GM12891 (cell line): ENCODE data around the gene OR8S1. TPM values are rescaled to one million over a fixed set of nuclear protein-coding genes. Genes with fewer than 3 reads are reported as not detected.
A peak's percentile ranks its signal among the peaks of the same experiment; 100 is the strongest.
"Not testable (repeated sequence)": the region's sequence is repeated elsewhere in the genome, so short reads cannot be mapped to it uniquely, and the experiment has no call there.

ENCODE experiments used
- DNase-seq: peaks from one replicate; pipeline ENCODE4 v3.0.0; 2011; ENCODE audit warnings: low spot score; ENCODE audit not compliant: insufficient read length
- FAIRE-seq: peaks from 2 replicates; lab custom pipeline; 2011; peaks lifted over from hg19 to GRCh38; lab: Jason Lieb, UNC
- PAX5 ChIP-seq: IDR thresholded peaks from 2 replicates; pipeline ENCODE4 v1.6.1; 2011; ENCODE audit warnings: low read length, moderate library complexity, mild to moderate bottlenecking; ENCODE audit not compliant: insufficient read depth, severe bottlenecking
- POLR2A ChIP-seq: IDR thresholded peaks from 2 replicates; pipeline ENCODE4 v1.6.1; 2011; ENCODE audit warnings: low read depth, low read length, control low read depth
- POLR2AphosphoS5 ChIP-seq: IDR thresholded peaks from 2 replicates; pipeline ENCODE4 v1.6.1; 2011; ENCODE audit warnings: low read depth, low read length, control low read depth
- POU2F2 ChIP-seq: IDR thresholded peaks from 2 replicates; pipeline ENCODE4 v1.6.1; 2011; ENCODE audit warnings: low read depth, mild to moderate bottlenecking, control low read depth, low read length, moderate library complexity
- SPI1 ChIP-seq: IDR thresholded peaks from 2 replicates; pipeline ENCODE4 v1.6.1; 2011; ENCODE audit warnings: low read depth, low read length, control low read depth
- TAF1 ChIP-seq: IDR thresholded peaks from 2 replicates; pipeline ENCODE4 v1.6.1; 2011; ENCODE audit warnings: low read depth, low read length, control low read depth
- polyA plus RNA-seq: library from polyadenylated mRNA; unstranded; fragments of >200 nt; gene quantifications from one replicate; pipeline ENCODE4 v1.2.1, GENCODE V29; 2012; ENCODE audit warnings: low read depth, missing spikeins, inconsistent platforms; ENCODE audit not compliant: missing spikeins

Gene OR8S1, protein sequence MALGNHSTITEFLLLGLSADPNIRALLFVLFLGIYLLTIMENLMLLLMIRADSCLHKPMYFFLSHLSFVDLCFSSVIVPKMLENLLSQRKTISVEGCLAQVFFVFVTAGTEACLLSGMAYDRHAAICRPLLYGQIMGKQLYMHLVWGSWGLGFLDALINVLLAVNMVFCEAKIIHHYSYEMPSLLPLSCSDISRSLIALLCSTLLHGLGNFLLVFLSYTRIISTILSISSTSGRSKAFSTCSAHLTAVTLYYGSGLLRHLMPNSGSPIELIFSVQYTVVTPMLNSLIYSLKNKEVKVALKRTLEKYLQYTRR
- not detected for polyA plus RNA-seq

DNA sequence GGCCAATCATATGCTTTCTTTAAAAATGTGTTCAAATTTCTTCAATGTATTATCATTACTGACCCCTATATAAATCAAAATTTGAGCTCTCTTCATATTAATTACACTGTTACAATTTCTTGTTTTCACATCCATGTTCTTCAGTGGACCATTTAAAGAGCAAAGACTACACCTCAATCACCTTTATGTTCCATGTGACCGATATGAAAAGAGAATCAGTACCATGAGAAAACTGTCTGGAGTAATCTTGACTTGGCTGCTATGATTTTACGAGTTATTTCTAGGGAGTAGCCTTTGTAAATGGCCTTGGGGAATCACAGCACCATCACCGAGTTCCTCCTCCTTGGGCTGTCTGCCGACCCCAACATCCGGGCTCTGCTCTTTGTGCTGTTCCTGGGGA is at the start of gene OR8S1:
Gene OR8S1 (plus strand): TSS at position 301 of the 400 bp plus-strand sequence. CDS start 0 bp downstream, at position 301.
- FAIRE-seq (no peak), DNase-seq (no peak)
- TF ChIP-seq POU2F2 (no peak), TAF1 (no peak), POLR2A (no peak), POLR2AphosphoS5 (no peak), PAX5 (no peak), SPI1 (no peak)

DNA sequence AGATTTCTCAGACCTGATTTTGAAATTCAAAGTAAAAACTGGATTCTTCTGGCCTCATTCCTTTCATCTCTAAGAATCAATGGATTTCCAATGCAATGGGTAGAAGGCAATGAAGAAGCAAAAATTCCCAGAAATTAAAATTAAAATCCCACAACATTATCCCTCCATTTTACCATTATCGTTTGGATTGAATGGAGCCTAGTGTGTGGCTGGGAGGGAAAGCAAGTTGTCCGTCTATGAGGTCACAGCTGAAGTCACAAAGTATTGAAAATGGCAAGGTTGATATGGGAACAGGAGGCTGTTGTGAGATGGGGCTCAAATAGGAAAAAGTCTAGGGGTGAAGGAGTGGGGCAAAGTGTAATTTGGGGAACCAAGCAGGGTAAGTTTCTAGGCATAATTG is 43.2 kb upstream of the OR8S1 start, which contains the start of gene C12orf54:
Gene C12orf54 (plus strand): TSS at position 301 of the 400 bp plus-strand sequence. CDS start 799 bp downstream, outside the sequence.
- no peak for FAIRE-seq

DNA sequence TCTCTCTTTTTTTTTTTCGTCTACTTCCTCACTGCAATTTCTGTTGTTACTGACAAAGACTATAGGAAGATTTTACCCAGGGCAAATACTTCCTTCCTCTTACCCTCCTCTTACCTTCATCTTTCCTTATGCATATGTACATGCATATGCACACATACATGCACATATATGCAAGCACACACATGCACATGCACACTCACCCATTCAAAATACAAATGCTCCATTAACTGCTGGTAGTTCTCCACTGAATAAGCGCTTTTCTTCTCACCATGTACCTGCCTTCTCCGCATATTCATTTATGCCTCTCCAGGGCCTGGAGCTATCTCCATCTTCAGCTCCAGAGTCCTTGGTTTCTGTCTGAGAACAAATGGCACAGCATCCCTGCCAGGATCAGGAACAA is 42.5 kb upstream of the OR8S1 start:
- FAIRE-seq: no peak
- DNase-seq: no peak
- TF ChIP-seq PAX5: no peak
- TF ChIP-seq SPI1: no peak
- no peak for TF ChIP-seq POLR2A
- no peak for TF ChIP-seq TAF1

More for the DNA sequence above, 43.2 kb upstream of the OR8S1 start, which contains the start of gene C12orf54:
- DNase-seq: no peak
- TF ChIP-seq TAF1 (no peak), POU2F2 (no peak), PAX5 (no peak), SPI1 (no peak), POLR2A (no peak), POLR2AphosphoS5 (no peak)

DNA sequence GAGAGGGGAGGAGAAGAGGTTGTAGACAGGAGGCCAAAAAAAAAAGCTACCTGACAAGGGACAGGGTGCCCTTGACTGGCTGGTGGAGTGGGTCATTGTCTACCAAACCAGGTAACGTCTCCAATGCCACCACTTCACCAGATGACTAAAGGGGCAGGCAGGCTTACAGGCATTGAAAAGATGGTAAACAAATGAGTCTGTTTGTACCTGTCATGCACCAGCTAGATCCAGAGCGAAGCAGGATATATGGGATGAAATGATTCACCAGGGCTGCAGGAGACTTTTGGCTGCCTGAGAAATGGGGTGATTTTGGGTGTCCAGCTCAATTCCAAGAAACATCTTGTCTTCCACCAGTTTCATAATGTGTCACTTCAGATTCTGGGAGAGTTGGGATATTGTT is 39.2 kb upstream of the OR8S1 start:
- TF ChIP-seq POU2F2: no peak
- TF ChIP-seq SPI1: no peak
- no peak for TF ChIP-seq POLR2A
- TF ChIP-seq PAX5: no peak
- no peak for TF ChIP-seq TAF1
- no peak for TF ChIP-seq POLR2AphosphoS5
- no peak for FAIRE-seq
- no peak for DNase-seq

DNA sequence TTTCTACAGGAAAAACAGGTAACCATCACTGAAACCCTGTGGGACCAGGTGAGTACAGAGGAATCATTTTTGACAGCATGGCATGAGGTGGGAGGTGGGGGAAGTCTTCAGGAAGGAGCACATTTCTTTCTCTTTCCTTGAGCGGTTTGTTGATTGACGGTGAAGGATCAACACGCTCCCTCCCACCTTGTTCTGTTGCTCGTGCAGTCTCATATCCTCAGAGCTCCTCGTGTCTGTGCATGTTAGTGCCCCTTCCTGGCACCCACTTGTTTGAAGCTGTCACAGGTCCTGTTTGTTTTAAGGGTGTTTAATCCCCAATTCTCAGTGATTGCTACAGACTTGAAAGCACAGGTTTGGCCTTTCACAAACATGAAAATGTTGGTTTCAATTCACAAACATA is 38.8 kb upstream of the OR8S1 start:
- FAIRE-seq (no peak), DNase-seq (no peak)
- TF ChIP-seq POLR2AphosphoS5 (no peak), PAX5 (no peak), SPI1 (no peak), TAF1 (no peak), POU2F2 (no peak), POLR2A (no peak)

DNA sequence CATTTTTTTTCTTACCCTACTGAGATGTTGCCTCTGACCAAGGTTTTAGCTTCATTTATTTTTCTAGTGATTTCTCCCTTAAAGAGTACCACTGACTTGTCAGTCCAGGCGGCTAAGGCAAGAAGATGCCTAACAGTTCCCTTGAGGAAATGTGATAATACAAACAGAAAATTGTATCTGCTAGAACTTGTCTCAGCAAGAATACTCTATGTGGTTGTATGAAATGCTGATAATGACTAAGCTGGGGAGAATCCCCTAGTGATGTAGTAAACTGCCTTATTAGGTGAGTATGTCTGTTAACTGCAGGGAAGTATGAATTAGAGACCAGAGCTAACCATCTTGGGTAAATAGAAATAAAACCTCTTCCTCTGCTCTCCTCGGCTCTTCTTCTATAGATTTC is 36.4 kb upstream of the OR8S1 start:
- no peak for TF ChIP-seq POLR2AphosphoS5
- TF ChIP-seq SPI1: peak; percentile 9; the same call in 1 of the 2 replicates
- DNase-seq (no peak), FAIRE-seq (no peak)

DNA sequence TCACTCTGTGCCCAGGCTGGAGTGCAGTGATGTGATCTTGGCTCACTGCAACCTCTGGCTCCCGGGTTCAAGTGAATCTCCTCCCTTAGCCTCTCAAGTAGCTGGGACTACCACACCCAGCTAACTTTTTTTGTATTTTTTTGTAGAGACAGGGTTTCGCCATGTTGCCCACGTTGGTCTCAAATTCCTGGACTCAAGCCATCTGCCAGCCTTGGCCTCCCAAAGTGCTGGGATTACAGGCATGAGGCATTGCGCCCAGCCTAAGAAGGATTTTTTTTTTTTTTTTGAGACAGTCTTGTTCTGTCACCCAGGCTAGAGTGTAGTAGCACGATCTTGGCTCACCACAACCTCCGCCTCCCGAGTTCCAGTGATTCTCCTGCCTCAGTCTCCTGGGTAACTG is 36.0 kb upstream of the OR8S1 start:
- FAIRE-seq, DNase-seq: not testable (repeated sequence)

DNA sequence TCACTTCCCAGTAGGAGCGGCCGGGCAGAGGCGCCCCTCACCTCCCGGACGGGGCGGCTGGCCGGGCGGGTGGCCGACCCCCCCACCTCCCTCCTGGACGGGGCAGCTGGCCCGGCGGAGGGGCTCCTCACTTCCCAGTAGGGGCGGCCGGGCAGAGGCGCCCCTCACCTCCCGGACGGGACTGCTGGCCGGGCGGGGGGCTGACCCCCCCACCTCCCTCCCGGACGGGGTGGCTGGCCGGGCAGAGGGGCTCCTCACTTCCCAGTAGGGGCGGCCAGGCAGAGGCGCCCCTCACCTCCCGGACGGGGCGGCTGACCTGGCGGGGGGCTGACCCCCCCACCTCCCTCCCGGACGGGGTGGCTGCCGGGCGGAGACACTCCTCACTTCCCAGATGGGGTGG is 25.2 kb upstream of the OR8S1 start:
- FAIRE-seq: not testable (repeated sequence)

DNA sequence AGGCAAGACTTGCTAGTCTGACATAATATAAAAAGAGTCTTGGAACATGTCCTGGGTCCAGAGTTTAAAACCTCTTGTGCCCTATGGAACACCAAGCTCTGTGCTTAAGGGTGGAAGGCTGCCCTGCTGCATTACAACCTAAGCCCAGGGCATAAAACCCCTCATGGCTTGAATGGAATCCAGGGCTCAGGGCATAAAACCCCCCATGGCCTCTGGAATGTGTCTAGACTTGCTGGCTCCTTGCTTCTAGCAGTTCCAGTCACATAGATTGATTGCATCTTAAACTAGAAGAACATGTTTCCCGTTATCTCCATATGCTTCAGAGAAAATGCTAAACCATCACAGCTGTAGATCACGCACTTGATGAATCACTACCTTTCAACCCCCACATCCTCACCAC is 18.6 kb upstream of the OR8S1 start:
- DNase-seq, FAIRE-seq: not testable (repeated sequence)

More for the DNA sequence above, 25.2 kb upstream of the OR8S1 start:
- DNase-seq: not testable (repeated sequence)

DNA sequence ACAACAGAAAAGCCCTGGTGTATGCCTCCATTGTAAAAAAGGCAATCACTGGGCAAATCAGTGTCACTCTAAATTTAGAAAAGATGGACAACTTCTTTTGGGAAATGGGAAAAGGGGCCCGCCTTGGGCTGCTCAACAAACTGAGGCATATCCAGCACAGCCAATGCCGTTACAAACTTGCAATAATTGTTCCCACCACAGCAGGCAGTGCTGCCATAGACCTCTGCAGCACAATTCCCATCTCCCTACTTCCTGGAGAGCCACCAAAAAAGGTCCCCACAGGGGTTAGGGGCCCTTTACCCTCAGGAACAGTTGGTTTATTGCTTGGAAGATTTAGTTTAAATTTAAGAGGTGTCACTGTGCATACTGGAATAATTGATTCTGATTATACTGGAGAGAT is 16.4 kb upstream of the OR8S1 start:
- DNase-seq (no peak), FAIRE-seq (no peak)
- TF ChIP-seq SPI1: no peak
- TF ChIP-seq POLR2AphosphoS5: no peak
- no peak for TF ChIP-seq POU2F2
- TF ChIP-seq TAF1: no peak
- TF ChIP-seq PAX5: no peak
- no peak for TF ChIP-seq POLR2A

DNA sequence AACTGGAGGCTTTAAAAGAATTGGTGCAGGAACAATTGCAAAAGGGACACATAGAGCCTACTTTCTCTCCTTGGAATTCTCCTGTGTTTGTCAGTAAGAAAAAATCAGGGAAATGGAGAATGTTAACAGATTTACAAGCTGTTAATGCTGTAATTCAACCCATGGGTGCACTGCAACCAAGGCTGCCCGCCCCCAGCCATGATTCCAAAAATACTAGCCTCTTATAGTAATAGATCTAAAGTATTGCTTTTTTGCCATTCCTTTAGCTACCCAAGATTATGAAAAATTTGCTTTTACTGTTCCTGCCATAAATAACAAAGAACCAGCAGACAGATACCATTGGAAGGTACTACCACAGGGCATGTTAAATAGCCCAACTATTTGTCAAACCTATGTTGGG is 15.3 kb upstream of the OR8S1 start:
- TF ChIP-seq SPI1 (no peak), PAX5 (no peak), TAF1 (no peak), POLR2AphosphoS5 (no peak), POU2F2 (no peak), POLR2A (no peak)
- FAIRE-seq: no peak
- DNase-seq: no peak

DNA sequence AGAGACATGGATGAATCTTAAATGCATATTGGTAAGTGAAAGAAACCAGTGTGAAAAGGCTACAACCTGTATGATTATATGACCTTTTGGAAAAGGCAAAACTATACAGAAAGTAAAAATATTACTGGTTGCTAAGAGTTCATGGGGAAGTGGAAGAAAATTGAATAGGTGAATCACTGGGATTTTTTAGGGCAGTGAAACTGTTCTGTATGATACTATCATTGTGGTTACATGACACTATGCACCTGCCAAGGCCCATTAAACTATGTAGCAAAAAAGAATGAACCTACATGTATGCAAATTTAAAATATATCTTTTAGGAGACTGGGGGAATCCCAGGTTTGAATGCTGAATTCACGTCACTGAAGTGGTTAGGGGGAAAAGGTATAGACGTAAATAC is 12.6 kb upstream of the OR8S1 start:
- DNase-seq (no peak), FAIRE-seq (no peak)
- TF ChIP-seq SPI1 (peak; percentile 83), POU2F2 (no peak; the same call in 1 of the 2 replicates), TAF1 (no peak)
